Lower lobe of right lung (tissue), 2 donors: ENCODE measurements around the gene RPS27A. TPM values are rescaled to one million over a fixed set of nuclear protein-coding genes. Genes with fewer than 3 reads are reported as not detected.
A peak's percentile ranks its signal among the peaks of the same experiment; 100 is the strongest.
"Not testable (repeated sequence)": the region's sequence is repeated elsewhere in the genome, so short reads cannot be mapped to it uniquely, and the experiment has no call there.

Source experiments
- ATAC-seq, 2 donors: fragments of 200-7000 bp; cut with Tn5 transposase; one replicate each; pipeline ENCODE4 v1.9.1; 2020 to 2022; ENCODE audit warnings: mild to moderate bottlenecking in 2 of 2, moderate library complexity in 2 of 2
- DNase-seq: peaks from one replicate; pipeline ENCODE4 v3.0.0-alpha.2; 2020
- H3K27ac ChIP-seq: fragments of 200-600 bp; one replicate; pipeline ENCODE4 v1.8.0; 2022
- H3K27me3 ChIP-seq: fragments of 200-600 bp; one replicate; pipeline ENCODE4 v1.8.0; 2022; ENCODE audit warnings: low read depth
- H3K36me3 ChIP-seq: fragments of 200-600 bp; one replicate; pipeline ENCODE4 v1.8.0; 2022; ENCODE audit warnings: mild to moderate bottlenecking
- H3K4me1 ChIP-seq: fragments of 200-600 bp; one replicate; pipeline ENCODE4 v1.8.0; 2022
- H3K4me3 ChIP-seq: fragments of 200-600 bp; one replicate; pipeline ENCODE4 v1.8.0; 2022; ENCODE audit warnings: mild to moderate bottlenecking
- H3K9me3 ChIP-seq: fragments of 200-600 bp; one replicate; pipeline ENCODE4 v1.8.0; 2022
- intact Hi-C: fragments of 100-400 bp; cut with DNase I; formaldehyde crosslinking; loops from one replicate; pipeline ENCODE4 v1.11.0; 2022
- long read RNA-seq: library from polyadenylated mRNA; unstranded; transcript quantifications from one replicate; pipeline ENCODE4 v2.0.0, GENCODE V29; 2021
- total RNA-seq: library from RNA; stranded (reverse); fragmentation: NEBNext Ultra II Directional; extraction: Animal tissue kit (Norgen Biotek cat#: 25700); gene quantifications from one replicate; pipeline ENCODE4 v1.2.1, GENCODE V29; 2021
- TF ChIP-seq, protein P1 (sequence below): fragments of 200-600 bp; IDR thresholded peaks from one replicate; pipeline ENCODE4 v1.8.0; 2022; ENCODE audit warnings: antibody characterized with exemption, mild to moderate bottlenecking
- donor health status: DM: no; HTN: yes; CAD: no; lungs with severe emphysema.

The RPS27A gene
- total RNA-seq: 736 TPM
- long read RNA-seq, transcript RPS27A-201 (6 exons, 1,071 nt): major isoform, 355 of 390 reads
- long read RNA-seq, transcript RPS27A-203 (5 exons, 796 nt): minor isoform, 28 of 390 reads
- long read RNA-seq, partial matches to known transcripts: 1 of 390 reads
- long read RNA-seq, other reads (novel, unspliced or antisense): 6 of 390 reads

DNA sequence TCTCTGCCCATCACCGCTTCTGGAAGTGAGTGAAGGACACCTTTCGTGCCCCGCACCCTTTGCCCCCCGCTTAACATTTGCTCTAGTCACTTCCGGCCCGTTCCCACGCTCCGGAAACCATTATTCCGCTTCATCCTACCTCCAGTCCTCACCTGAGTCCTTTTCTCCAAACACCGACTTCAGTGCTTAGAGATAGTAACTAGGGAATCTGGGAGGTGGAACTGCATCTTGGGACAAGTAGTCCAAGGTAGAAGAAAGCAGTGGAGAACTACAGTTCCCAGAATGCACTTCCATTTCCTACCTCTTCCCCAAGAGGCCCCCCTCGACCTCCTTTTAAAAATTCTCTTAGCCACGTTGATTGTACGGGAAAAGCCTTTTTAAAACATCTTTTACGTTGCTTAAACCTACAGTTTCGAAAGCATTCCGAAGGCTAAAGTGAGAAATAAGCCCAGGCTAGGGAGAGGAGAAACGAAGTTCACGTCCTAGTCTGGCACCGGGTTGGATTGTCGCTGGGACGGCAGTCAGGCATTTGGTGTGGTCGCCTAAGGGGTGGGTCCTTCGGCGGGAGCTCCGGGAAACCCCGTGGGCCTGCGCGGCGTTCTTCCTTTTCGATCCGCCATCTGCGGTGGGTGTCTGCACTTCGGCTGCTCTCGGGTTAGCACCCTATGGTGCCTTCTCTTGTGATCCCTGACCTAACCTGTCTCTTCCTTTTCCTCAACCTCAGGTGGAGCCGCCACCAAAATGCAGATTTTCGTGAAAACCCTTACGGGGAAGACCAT is at the start of gene RPS27A, which contains the start of gene CLHC1:
RPS27A (plus strand) TSS at position 605 of the 779 bp plus-strand sequence; CDS start at position 742, 137 bp downstream.
CLHC1 (minus strand) TSS at position 210 of the 779 bp plus-strand sequence. CDS start 9,882 bp downstream, outside the sequence.
- H3K9me3 ChIP-seq: no peaks in the 10 kb centered on the region
- intact Hi-C loops: no loop called here
- peak; percentile 96 to 97 for ATAC-seq
- peak within 1 kb of the TSS; percentile 91 for H3K27ac ChIP-seq
- H3K4me1 ChIP-seq: peaks cover 40% of the 10 kb centered on the region
- H3K36me3 ChIP-seq: peaks cover 38% of the 10 kb centered on the region
- H3K4me3 ChIP-seq: peak within 1 kb of the TSS; percentile 95
- TF ChIP-seq, protein P1, sequence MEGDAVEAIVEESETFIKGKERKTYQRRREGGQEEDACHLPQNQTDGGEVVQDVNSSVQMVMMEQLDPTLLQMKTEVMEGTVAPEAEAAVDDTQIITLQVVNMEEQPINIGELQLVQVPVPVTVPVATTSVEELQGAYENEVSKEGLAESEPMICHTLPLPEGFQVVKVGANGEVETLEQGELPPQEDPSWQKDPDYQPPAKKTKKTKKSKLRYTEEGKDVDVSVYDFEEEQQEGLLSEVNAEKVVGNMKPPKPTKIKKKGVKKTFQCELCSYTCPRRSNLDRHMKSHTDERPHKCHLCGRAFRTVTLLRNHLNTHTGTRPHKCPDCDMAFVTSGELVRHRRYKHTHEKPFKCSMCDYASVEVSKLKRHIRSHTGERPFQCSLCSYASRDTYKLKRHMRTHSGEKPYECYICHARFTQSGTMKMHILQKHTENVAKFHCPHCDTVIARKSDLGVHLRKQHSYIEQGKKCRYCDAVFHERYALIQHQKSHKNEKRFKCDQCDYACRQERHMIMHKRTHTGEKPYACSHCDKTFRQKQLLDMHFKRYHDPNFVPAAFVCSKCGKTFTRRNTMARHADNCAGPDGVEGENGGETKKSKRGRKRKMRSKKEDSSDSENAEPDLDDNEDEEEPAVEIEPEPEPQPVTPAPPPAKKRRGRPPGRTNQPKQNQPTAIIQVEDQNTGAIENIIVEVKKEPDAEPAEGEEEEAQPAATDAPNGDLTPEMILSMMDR: no peak
- H3K27me3 ChIP-seq: no peaks in the 10 kb centered on the region
- peak; percentile 93 for DNase-seq

DNA sequence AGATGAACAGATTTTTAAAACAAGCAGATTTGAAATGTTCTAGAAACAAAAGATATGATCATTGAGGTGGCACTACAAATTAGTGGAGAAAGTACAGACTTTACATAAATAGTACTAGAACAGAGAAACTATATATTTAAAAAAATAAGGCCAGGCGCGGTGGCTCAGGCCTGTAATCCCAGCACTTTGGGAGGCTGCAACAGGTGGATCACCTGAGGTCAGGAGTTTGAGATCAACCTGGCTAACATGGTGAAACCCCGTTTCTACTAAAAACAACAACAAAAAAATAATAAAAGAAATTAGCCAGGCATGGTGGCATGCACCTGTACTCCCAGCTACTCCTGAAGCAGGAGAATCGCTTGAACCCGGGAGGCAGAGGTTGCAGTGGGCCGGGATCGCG is 45.7 kb upstream of the RPS27A start:
- ATAC-seq, H3K4me1 ChIP-seq, H3K4me3 ChIP-seq, H3K36me3 ChIP-seq, H3K27ac ChIP-seq, H3K9me3 ChIP-seq, H3K27me3 ChIP-seq, DNase-seq, intact Hi-C loops: not testable (repeated sequence)

DNA sequence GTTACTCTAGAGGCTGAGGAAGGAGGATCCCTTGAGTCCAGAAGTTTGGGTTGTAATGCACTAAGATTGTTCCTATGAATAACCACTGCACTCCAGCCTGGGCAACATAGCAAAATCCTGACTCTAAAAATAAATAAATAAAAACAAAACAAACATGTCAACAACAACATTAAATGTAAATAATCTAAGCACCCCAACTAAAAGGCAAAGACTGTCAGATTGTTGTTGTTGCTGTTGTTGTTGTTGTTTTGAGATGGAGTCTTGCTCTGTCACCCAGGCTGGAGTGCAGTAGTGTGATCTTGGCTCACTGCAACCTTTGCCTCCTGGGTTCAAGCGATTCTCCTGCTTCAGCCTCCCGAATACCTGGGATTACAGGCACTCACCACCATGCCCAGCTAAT is 40.6 kb upstream of the RPS27A start:
- DNase-seq, H3K27ac ChIP-seq, H3K27me3 ChIP-seq, H3K4me1 ChIP-seq, H3K4me3 ChIP-seq, ATAC-seq, intact Hi-C loops, H3K36me3 ChIP-seq, H3K9me3 ChIP-seq: not testable (repeated sequence)

- Histone ChIP-seq H3K27ac (no peak overlapping the region), H3K4me3 (no peak overlapping the region), H3K4me1 (no peaks in the 10 kb centered on the region), H3K9me3 (no peaks in the 10 kb centered on the region), H3K36me3 (peaks cover 3% of the 10 kb centered on the region), H3K27me3 (no peaks in the 10 kb centered on the region)
- TF ChIP-seq, protein P1: no peak
- ATAC-seq (no peak), DNase-seq (no peak)
- intact Hi-C loops: no loop called here
These were observed 36.0 kb upstream of the RPS27A start for GRCh38 chr2:55196526-55196925.

DNA sequence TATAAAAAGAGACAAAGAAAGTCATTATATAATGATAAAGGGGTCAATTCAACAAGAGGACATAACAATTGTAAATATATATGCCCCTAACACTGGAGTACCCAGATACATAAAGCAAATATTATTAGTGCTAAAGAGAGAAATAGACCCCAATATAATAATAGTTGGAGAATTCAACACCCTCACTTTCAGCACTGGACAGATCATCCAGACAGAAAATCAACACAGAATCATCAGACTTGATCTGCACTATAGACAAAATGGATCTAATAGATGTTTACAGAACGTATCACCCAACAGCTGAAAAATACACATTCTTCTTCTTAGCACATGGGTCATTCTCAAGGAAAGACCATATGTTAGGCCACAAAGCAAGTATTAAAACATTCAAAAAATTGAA is 32.1 kb upstream of the RPS27A start:
- no peaks in the 10 kb centered on the region for H3K27me3 ChIP-seq
- H3K27ac ChIP-seq: no peak overlapping the region
- no peak overlapping the region for H3K4me3 ChIP-seq
- no peak for ATAC-seq
- TF ChIP-seq, protein P1: no peak
- no peaks in the 10 kb centered on the region for H3K4me1 ChIP-seq
- H3K36me3 ChIP-seq: peaks cover 9% of the 10 kb centered on the region
- H3K9me3 ChIP-seq: no peaks in the 10 kb centered on the region
- DNase-seq: no peak
- intact Hi-C loops: no loop called here

DNA sequence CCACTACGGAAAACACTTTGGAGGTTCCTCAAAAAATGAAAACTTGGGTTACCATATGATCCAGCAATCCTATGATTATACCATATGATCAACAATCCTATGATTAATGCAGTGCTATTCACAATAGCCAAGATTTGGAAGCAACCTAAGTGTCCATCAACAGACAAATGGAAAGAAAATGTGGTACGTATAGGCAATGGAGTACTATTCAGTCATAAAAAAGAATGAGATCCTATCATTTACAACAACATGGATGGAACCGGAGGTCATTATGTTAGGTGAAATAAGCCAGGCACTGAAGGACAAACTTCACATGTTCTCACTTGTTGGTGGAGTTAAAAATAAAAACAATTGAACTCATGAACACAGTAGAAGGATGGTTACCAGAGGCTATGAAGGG is 28.0 kb upstream of the RPS27A start:
- no peaks in the 10 kb centered on the region for H3K4me1 ChIP-seq
- ATAC-seq (no peak), DNase-seq (no peak)
- H3K27ac ChIP-seq: no peak overlapping the region
- peaks cover 6% of the 10 kb centered on the region for H3K36me3 ChIP-seq
- intact Hi-C loops: no loop called here
- no peaks in the 10 kb centered on the region for H3K27me3 ChIP-seq
- H3K4me3 ChIP-seq: no peak overlapping the region
- TF ChIP-seq, protein P1: no peak
- H3K9me3 ChIP-seq: no peaks in the 10 kb centered on the region
